ENCODE measurements around the gene DLEC1. TPM values are rescaled to one million over a fixed set of nuclear protein-coding genes. Genes with fewer than 3 reads are reported as not detected.

DLEC1 gene
- total and polyA plus RNA-seq, 2 of the 4 experiments (the other 2 are of a cell fraction): 0.03 TPM; not detected in 1

DNA sequence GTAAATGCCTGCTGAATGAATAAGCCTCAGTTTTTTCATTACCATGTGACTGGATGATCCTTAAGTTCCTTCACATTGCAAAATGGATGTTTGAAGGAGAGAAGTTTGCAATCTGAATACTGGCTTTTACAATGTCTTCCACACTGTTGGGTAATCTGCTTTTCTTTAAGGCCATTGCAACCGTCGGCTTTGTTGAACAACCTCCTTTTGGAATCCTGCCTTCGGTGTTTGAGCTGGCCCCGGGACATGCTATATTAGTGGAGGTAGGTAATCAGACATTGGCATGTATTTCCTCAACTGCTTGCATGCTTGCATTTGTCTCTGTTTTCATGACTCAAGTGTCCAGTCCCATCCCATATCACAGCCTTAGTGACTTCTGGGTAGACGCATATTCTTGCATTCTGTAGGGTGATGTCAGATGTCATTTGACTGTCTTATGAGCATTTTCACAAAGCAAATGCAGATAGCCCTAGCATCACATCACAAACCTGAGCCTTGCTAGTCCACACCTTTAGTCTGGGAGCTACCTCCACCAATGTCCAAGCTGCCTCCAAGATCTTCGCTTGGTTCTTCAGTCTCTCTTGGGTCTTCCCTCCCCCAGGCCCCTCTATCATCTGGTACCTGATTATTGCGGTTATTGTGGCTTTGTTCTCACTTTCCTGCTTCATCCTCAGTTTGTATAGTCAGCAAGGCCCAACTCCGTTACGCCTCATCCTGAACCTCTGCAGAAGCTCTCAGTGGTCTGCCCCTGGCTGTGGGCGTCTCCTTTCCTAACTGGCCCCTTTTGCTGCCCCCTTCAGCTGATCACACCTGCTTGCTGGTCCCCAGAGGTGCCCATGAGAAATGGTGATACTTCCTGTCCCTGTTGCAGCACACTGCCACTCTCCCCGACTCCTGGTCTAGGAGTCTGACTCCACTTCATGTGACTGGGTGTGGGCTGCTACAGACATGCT lies 49.4 kb downstream of the DLEC1 start:
- Histone ChIP-seq H2AK5ac (ENCODE audit: low read depth, low read length) (no peak overlapping the region), H3K36me3 (ENCODE audit: control insufficient read depth, insufficient read depth, low read length) (no peaks in the 10 kb centered on the region), H2AFZ (replicated peaks; ENCODE audit: low read length, poor library complexity) (no peak overlapping the region), H3K27ac (ENCODE audit: insufficient read depth, low read length) (no peak overlapping the region), H3K4ac (ENCODE audit: low read depth, low read length) (no peak overlapping the region), H2BK5ac (ENCODE audit: low read depth, low read length, poor library complexity, severe bottlenecking) (no peak overlapping the region), H3K9ac (ENCODE audit: low read depth, low read length) (no peak overlapping the region), H3K14ac (replicated peaks; ENCODE audit: low read depth, low read length) (no peak overlapping the region), H3K18ac (ENCODE audit: low read depth, low read length) (no peak overlapping the region), H4K8ac (ENCODE audit: low read depth in 2 of 2, low read length in 2 of 2) (no peak overlapping the region), H4K91ac (ENCODE audit: insufficient read depth, low read depth, low read length) (no peak overlapping the region), H3K23ac (ENCODE audit: low read depth, low read length) (no peak overlapping the region), H2BK20ac (ENCODE audit: low read depth, low read length) (no peak overlapping the region), H3K4me1 (ENCODE audit: control insufficient read depth, insufficient read depth, low read length) (no peaks in the 10 kb centered on the region), H4K5ac (ENCODE audit: low read depth, low read length) (no peak overlapping the region), H3K27me3 (ENCODE audit: control insufficient read depth, insufficient read depth, low read length) (peaks cover 13% of the 10 kb centered on the region), H2BK15ac (ENCODE audit: low read depth, low read length) (no peak overlapping the region), H3K4me2 (ENCODE audit: low read depth, low read length) (no peak overlapping the region), H3K56ac (ENCODE audit: extremely low read depth, insufficient read depth, low read length) (no peak overlapping the region), H4K20me1 (ENCODE audit: insufficient read depth, low read length) (no peaks in the 10 kb centered on the region), H3K4me3 (ENCODE audit: insufficient read depth, low read depth, low read length) (no peak overlapping the region), H2BK120ac (ENCODE audit: low read depth, low read length) (no peak overlapping the region), H2AK9ac (replicated peaks; ENCODE audit: low read depth, low read length, poor library complexity) (no peak overlapping the region), H3K9me1 (ENCODE audit: insufficient read depth, low read length) (no peaks in the 10 kb centered on the region), H3K9me3 (ENCODE audit: control insufficient read depth, insufficient read depth, low read length) (peaks cover 2% of the 10 kb centered on the region; the same call in 1 of the 2 replicates), H3K79me1 (ENCODE audit: low read depth in 1 of 2, low read length in 2 of 2) (no peaks in the 10 kb centered on the region)
- in situ Hi-C loops (cut with MboI; ENCODE audit: low sequenced_read_pairs) (no loop called here), intact Hi-C loops (cut with micrococcal nuclease) (no loop called here), dilution Hi-C loops (cut with HindIII; ENCODE audit: low sequenced_read_pairs, unreplicated experiment) (no loop called here)
- ChIA-PET CTCF (no interaction called here), POLR2A (ENCODE audit: unreplicated experiment) (no interaction called here)
- no peak for DNase-seq
- BruUV-seq (replicated peaks): no TSS peak
- no peak for ATAC-seq (ENCODE audit: low read depth)
- WGBS, 2 experiments (ENCODE audit: extremely low coverage in 2 of 2, insufficient read length in 1 of 2): 67% methylated on average over 4 of the region's 11 CpGs; no CpG with 5 or more reads in 1 of the 2 experiments
- TF ChIP-seq NFE2L2 (IDR thresholded peaks at IDR 0.05; ENCODE audit: low read depth, low read length) (no peak), BHLHE40 (IDR thresholded peaks at IDR 0.05; ENCODE audit: low read depth, low read length) (no peak), CHD1 (IDR thresholded peaks at IDR 0.05; ENCODE audit: low read depth, low read length) (no peak), RAD21 (IDR thresholded peaks at IDR 0.05; ENCODE audit: low read length) (no peak), RFX5 (IDR thresholded peaks at IDR 0.05; ENCODE audit: low read depth, low read length) (no peak), MAZ (IDR thresholded peaks at IDR 0.05; ENCODE audit: borderline replicate concordance, low read depth, low read length) (no peak), CEBPB (IDR thresholded peaks at IDR 0.05; ENCODE audit: low read depth, low read length) (no peak), MXI1 (IDR thresholded peaks at IDR 0.05; ENCODE audit: borderline replicate concordance, low read depth, low read length) (no peak), RCOR1 (IDR thresholded peaks at IDR 0.05; ENCODE audit: insufficient replicate concordance, low read length) (no peak), SMC3 (IDR thresholded peaks at IDR 0.05; ENCODE audit: low read depth, low read length) (no peak), FOS (IDR thresholded peaks at IDR 0.05; ENCODE audit: low read depth, low read length) (no peak), POLR2A (IDR thresholded peaks at IDR 0.05; ENCODE audit: low read depth, low read length) (no peak)
- TF ChIP-seq, protein P1, sequence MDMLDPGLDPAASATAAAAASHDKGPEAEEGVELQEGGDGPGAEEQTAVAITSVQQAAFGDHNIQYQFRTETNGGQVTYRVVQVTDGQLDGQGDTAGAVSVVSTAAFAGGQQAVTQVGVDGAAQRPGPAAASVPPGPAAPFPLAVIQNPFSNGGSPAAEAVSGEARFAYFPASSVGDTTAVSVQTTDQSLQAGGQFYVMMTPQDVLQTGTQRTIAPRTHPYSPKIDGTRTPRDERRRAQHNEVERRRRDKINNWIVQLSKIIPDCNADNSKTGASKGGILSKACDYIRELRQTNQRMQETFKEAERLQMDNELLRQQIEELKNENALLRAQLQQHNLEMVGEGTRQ (IDR thresholded peaks at IDR 0.05; ENCODE audit: low read depth, low read length): no peak
- TF ChIP-seq, protein P2, sequence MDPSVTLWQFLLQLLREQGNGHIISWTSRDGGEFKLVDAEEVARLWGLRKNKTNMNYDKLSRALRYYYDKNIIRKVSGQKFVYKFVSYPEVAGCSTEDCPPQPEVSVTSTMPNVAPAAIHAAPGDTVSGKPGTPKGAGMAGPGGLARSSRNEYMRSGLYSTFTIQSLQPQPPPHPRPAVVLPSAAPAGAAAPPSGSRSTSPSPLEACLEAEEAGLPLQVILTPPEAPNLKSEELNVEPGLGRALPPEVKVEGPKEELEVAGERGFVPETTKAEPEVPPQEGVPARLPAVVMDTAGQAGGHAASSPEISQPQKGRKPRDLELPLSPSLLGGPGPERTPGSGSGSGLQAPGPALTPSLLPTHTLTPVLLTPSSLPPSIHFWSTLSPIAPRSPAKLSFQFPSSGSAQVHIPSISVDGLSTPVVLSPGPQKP (IDR thresholded peaks at IDR 0.05; ENCODE audit: borderline replicate concordance, low read depth, low read length): no peak
- TF ChIP-seq, protein P3, sequence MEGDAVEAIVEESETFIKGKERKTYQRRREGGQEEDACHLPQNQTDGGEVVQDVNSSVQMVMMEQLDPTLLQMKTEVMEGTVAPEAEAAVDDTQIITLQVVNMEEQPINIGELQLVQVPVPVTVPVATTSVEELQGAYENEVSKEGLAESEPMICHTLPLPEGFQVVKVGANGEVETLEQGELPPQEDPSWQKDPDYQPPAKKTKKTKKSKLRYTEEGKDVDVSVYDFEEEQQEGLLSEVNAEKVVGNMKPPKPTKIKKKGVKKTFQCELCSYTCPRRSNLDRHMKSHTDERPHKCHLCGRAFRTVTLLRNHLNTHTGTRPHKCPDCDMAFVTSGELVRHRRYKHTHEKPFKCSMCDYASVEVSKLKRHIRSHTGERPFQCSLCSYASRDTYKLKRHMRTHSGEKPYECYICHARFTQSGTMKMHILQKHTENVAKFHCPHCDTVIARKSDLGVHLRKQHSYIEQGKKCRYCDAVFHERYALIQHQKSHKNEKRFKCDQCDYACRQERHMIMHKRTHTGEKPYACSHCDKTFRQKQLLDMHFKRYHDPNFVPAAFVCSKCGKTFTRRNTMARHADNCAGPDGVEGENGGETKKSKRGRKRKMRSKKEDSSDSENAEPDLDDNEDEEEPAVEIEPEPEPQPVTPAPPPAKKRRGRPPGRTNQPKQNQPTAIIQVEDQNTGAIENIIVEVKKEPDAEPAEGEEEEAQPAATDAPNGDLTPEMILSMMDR (conservative IDR thresholded peaks at IDR 0.05; ENCODE audit: low read depth, low read length): no peak
